GM18867 (cell line): ENCODE results near the gene PCNT.
"Not testable (repeated sequence)": the region's sequence is repeated elsewhere in the genome, so short reads cannot be mapped to it uniquely, and the experiment has no call there.

Source experiments
- ATAC-seq: cut with Tn5 transposase; IDR thresholded peaks from one replicate; pipeline ENCODE4 v1.9.1; 2021; ENCODE audit warnings: mild to moderate bottlenecking, moderate library complexity; ENCODE audit not compliant: unreplicated experiment

Gene PCNT

GRCh38 chr21:46304437-46304836, 19.5 kb upstream of the PCNT start:
- ATAC-seq: no peak

DNA sequence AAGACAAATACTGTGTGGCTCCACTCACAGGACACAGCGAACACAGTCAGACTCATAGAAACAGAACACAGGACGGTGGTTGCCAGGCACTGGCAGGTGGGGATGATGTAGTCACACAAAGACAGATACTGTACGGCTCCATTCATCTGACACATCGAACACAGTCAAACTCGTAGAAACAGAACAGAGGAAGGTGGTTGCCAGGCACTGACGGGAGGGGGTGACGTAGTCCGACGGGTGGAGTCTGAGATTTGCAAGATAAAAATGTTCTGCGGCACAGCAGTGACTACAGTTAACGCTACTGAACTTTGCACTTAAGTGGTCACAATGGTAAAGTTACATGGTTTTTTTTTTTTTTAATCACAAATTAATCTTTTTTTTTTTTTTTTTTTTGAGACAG, 19.0 kb upstream of the PCNT start:
- no peak for ATAC-seq

- peak; percentile 43 for ATAC-seq
These were observed 16.3 kb upstream of the PCNT start for GRCh38 chr21:46307625-46308024.

DNA sequence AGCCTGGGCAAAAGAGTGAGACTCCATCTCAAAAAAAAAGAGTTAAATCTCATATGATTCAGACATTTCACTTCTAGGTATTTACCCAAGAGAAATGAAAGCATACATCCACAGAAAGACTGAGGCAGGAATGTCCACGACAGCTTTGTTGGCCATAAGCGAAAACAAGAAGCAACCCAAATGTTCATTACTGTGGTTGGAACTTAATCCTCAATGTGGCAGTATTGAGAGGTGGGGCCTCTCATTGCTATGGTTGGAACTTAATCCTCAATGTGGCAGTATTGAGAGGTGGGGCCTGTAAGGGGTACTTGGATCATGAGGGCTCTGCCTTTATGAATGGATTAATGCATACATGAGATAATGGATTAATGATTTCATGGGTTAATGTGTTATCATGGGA, 15.5 kb upstream of the PCNT start:
- ATAC-seq: no peak

DNA sequence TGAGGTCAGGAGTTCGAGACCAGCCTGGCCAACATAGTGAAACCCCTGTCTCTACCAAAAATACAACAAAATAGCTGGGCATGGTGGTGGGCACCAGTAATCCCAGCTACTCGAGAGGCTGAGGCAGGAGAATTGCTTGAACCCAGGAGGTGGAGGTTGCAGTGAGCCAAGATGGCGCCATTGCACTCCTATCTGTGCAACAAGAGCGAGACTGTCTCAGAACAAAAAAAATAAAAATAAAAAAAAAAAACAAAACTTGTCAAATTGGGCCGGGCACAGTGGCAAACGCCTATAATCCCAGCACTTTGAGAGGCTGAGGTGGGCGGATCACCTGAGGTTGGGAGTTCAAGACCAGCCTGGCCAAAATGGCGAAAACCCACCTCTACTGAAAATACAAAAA, 13.7 kb upstream of the PCNT start:
- ATAC-seq: not testable (repeated sequence)

DNA sequence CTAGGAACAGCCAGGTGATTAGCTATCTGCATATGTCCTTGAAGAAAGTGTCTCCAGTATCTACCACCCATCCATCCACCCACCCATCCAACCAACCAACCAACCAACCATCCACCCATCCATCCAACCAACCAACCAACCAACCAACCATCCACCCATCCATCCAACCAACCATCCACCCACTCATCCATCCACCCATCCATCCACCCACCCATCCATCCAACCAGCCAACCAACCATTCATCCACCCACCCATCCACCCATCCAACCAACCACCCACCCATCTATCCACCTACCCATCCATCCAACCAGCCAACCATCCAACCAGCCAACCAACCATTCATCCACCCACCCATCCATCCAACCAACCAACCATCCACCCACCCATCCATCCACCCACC, 12.4 kb upstream of the PCNT start:
- no peak for ATAC-seq

DNA sequence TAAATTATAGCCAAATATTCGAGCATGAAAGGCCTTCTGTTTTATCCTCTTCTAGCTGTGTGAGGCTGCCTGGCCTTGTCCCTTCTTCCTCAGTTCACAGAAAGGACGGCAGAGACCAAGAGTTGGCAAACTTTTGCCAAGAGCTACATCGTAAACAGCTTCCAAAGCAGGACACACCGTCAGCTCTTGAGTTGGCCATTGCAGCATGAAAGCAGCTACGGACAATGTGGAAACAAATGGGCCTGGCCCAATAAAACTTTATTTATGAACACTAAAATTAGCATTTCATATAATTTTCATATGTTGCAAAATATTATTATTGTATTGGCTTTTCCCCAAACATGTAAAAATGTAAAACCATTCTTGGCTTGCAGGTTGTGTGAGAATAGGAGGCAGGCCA, 11.0 kb upstream of the PCNT start:
- ATAC-seq: no peak

DNA sequence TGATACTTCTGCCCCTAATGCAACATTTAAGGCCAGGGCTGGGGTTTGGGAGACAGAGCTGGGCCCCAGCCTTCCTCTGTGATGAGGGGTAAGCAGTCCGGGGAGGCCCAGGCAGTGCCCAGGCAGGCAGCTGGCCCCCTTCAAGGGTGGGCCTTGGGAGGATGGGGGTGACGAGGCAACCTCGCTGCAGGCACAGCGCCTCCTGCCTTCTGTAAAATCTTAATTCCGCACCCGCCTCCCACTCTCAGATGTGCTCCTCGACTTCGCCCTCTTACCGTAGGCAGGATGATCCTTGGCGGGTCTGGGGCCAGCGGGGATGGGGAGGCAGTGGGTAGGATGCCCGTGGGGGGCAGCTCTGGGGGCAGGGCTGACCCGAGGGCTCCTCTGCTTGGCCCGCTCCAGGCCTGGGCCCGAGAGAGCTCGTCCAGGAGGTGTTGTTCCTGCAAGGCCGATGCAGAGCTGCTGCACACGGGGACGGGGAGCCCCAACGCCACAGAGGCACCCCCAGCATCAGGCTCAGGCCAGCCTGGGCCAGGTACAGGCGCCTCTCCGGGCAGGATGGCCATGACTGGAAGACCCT, 9.4 kb upstream of the PCNT start:
- no peak for ATAC-seq

DNA sequence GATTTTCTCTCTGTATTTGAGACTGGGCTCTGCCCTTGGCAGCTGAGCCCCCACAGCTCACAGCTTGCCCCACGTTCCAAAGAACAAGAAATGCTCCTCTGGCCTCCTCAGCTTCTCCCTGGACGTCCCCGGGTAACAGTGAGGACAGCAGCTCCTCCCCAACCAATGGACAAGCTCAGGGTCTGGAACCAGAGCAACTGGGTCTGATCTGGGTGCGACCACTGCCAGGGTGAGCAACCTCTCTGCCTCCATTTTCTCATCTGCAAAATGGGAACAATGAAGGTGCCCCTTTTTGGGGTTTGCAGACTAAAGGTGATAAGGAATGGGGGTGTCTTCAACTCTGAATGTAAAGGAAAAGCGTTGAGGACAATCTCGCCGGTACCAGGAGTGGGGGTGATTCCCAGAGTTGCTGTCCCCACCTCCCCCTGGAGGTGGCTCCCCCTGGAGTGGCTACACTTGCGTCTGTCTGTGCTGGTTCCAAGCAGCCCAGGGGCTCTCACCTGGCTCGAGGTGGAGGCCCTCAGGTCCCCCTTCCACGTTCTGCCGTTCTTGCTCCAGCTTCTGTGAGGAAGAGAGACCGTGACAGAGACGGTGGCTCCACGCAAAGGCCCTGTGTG, 7.1 kb upstream of the PCNT start:
- no peak for ATAC-seq

- ATAC-seq: no peak
These were observed 6.1 kb upstream of the PCNT start for GRCh38 chr21:46317710-46318463.

DNA sequence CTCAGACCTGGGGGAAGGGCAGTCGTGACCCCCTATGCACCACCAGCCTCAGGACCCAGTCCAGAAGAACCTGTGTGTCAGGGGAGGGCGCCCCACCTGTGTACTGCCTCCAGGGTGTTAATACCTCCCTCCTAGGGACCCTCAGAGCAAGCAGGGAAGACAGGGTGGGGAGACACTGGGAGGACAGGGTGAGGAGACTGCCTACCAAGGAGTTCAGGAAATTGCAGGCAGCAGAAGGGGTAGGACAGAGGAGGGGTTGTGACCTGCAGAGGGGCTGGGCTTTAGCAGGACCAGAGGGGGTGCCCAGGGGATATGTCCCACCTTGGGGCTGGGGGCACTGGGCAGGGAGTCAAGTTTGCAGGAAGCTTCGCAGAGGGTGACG, 5.5 kb upstream of the PCNT start:
- ATAC-seq: no peak

- ATAC-seq: no peak
These were observed 4.8 kb upstream of the PCNT start for GRCh38 chr21:46319186-46319585.

DNA sequence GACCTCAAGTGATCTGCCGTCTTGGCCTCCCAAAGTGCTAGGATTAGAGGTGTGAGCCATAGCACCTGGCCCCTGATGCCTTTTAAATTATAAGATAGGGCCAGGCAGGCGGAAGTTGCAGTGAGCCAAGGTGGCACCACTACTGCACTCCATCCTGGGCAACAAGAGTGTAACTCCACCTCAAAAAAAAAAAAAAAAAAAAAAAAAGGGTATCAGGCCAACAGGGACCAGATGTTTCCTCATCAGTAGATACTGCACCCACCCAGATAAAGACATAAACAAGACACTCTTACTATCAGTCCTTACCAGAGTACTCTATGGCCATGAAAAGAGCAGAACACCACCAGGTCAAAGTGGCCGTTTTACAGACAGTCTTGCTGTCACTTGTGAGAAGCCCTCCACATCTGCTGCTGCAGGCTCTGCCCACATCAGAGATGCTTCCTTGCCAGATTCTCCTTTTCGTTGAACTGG, 3.6 kb upstream of the PCNT start:
- no peak for ATAC-seq

DNA sequence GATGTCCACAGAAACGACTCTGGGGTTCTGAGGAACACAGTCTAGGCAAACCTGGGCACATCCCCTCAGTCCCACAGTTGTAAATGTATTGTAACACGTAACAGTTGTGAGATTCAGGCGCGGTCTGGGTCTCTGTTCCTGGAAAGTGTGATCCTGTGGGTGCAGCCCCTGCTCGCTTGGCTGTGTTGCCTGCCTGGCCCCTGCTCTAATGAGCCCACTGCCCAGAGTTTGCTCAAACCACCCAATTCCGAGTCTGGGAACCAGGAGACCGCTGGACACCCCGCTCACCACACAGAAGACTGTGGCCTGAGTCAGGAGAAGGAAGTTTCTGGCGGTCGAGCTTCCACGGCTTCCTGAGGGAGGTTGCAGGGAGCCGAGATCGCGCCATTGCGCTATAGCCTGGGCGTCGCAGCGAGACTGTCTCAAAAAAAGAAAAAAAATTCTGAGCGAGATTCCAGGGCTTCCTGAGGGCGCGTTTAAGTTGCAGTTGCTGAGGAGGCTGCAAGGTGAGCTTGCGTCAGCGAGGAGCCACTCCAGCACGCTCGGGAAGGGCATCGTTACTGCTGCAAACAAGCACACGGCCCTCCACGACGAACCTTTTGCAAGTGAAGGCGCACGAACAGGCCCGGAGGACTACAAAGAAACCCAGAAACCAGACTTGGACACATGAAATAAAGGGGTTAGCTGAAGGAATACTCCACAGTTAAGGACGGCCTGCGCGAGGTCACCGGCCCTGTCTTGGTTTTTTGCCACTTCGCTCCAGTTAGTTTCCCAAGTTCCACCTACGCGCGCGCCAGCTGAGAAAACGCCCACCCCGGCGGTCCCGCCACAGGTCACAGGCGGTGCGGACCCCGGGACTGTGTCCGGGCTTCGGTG, 1.4 kb upstream of the PCNT start:
- ATAC-seq: no peak

DNA sequence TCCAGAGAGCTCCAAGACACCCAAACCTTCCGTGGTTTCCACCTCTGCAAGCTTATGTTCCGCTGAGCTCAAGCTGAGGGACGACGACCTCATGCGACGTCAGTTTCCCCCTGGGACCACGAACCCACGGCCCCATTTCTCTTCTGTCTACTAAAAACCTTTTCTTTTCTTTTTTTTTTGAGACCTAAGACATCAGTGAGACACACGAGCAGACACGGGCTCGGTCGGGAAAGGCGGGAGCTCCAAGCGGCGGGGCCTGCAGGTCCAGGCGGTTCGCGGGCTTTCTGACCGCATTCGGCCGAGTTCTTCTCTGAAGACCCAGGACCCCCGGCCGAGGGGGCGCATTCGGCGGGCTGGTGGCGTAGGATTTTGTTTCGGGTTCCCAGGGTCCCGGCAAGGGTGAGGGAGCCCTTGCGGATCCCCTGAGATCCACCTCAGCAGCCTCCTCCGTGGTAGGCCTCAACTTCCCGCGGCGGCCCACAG, 688 bp upstream of the PCNT start:
- no peak for ATAC-seq

GRCh38 chr21:46324390-46325072, 575 bp downstream of the PCNT start:
- peak; percentile 56 for ATAC-seq

DNA sequence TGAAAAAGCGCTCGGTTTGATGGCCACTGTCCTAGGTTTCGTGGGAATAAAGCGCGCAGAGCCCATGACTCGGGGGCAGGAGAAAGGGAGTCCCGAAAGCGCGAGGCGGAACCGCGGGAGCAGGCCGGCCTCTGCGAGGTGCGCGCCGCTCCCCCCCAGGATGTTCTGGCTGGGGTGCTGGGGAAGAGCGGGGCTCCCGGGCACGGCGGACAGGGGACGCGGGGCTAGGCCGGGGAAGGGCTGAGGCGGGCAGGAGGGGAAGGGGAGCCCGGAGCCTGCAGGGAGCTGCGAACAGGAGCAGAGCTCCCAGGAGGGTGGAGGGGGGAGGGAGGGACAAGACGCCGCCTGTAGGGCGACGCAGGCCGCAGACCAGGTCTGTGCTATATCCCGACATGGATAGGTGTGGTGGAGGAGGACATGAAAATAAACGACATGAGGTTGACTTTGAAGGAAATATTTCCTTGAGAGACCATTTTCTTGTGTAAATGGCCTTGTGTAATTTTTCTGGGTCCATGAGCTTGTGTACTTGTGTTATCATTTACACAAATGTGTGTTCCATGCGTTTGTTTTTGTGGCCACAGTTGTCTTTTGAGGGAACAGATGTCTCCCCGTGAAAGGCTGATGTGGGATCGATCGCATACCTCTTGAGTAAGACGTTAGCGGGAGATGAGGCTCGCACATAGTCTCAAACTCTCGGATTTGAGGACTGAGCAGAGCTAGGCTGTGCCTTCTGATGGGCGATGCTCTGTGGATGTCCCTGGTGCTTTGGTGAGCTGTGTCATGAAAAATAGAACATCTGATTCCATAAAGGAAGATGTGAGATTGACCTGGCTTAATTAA, 1.3 kb downstream of the PCNT start:
- no peak for ATAC-seq

- no peak for ATAC-seq
These were observed 2.3 kb downstream of the PCNT start for GRCh38 chr21:46326110-46326703.

DNA sequence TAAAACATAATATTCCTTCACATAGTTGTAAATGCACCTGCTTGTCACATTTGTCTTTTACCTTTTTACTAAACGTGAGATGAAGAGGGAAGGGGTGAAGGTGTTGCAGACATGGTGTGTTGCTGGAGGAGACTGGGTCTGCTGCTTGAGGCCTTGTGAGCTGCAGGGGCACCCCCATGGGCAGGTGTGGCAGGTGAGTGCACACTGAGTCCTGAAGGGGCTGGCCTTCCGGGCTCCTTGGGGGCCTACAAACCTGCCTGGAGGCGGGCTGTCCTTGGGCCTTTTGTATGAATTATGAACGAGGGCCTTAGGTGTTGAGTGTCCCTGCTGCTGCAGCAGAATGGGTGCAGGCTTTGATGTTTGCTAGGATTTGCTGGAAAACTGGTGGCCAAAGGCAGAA, 3.8 kb downstream of the PCNT start:
- no peak for ATAC-seq
